GM19025 (cell line): ENCODE results near the gene SUSD2.
"Not testable (repeated sequence)": the region's sequence is repeated elsewhere in the genome, so short reads cannot be mapped to it uniquely, and the experiment has no call there.

Experiments
- ATAC-seq: cut with Tn5 transposase; IDR thresholded peaks from one replicate; pipeline ENCODE4 v1.9.1; 2021; ENCODE audit warnings: mild to moderate bottlenecking, low read depth, moderate library complexity; ENCODE audit not compliant: unreplicated experiment

Gene SUSD2

DNA sequence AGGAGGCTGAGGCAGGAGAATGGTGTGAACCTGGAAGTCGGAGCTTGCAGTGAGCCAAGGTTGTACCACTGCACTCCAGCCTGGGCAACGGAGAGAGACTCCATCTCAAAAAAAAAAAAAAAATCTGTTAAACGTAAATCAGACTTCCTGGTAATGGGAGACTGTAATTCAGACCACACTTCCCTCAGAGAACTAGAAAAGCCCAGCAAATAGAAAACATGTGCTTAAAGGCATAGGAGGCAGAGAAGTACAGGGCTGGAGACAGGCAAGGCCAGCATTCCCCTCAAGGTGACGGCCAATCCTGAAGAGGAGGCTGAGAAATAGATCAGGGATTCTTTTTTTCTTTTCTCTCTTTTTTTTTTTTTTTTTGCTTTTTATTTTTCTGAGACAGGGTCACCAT, 55.4 kb downstream of the SUSD2 start:
- no peak for ATAC-seq

DNA sequence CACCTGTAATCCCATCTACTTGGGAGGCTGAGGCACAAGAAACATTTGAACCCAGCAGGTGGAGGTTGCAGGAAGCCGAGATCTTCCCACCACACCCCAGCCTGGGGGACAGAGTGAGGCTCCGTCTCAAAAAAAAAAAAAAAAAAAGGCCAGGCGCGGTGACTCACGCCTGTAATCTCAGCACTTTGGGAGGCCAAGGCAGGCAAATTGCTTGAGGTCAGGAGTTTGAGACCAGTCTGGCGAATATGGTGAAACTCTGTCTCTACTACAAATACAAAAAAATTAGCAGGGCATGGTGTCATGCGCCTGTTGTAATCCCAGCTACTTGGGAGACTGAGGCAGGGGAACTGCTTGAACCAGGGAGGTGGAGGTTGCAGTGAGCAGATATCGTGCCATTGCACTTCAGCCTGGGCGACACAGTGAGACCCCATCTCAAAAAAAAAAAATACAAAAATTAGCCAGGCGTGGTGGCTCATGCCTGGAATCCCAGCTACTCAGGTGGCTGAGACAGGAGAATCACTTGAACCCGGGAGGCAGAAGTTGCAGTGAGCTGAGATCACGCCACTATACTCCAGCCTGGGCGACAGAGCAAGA, 56.9 kb downstream of the SUSD2 start:
- not testable (repeated sequence) for ATAC-seq
